GM13977 (cell line): ENCODE data around the gene BANK1.

ENCODE experiments used
- DNase-seq: peaks from one replicate; pipeline ENCODE4 v3.0.0; 2012; ENCODE audit warnings: low spot score
- CTCF ChIP-seq: IDR thresholded peaks from 2 replicates; pipeline ENCODE4 v1.5.1; 2012; ENCODE audit warnings: mild to moderate bottlenecking, control low read depth; ENCODE audit not compliant: insufficient read depth; ENCODE audit errors: extremely low read depth, missing control alignments
- in situ Hi-C: fragments of 300-500 bp; cut with MboI; formaldehyde crosslinking; loops from one replicate; pipeline ENCODE4 v1.12.0; 2022; ENCODE audit warnings: low sequenced_read_pairs, low pct_unique_long_range_greater_than_20kb, mixed read lengths, inconsistent platforms; ENCODE audit not compliant: unreplicated experiment

The BANK1 gene

GRCh38 chr4:101968364-101968763 lies 177.8 kb downstream of the BANK1 start:
- no peak for TF ChIP-seq CTCF
- DNase-seq: no peak
- in situ Hi-C loops: no loop called here

- no peak for DNase-seq
- in situ Hi-C loops: no loop called here
- TF ChIP-seq CTCF: no peak
These were observed 179.4 kb downstream of the BANK1 start for GRCh38 chr4:101969965-101970364.

GRCh38 chr4:101970547-101971155 lies 180.1 kb downstream of the BANK1 start:
- in situ Hi-C loops: no loop called here
- no peak for DNase-seq
- no peak for TF ChIP-seq CTCF

GRCh38 chr4:101972791-101973190 lies 182.3 kb downstream of the BANK1 start:
- no peak for TF ChIP-seq CTCF
- in situ Hi-C loops: no loop called here
- DNase-seq: no peak

- in situ Hi-C loops: no loop called here
- no peak for TF ChIP-seq CTCF
- DNase-seq: no peak
These were observed 182.8 kb downstream of the BANK1 start for GRCh38 chr4:101973361-101973760.

- no peak for TF ChIP-seq CTCF
- no peak for DNase-seq
- in situ Hi-C loops: no loop called here
These were observed 186.5 kb downstream of the BANK1 start for GRCh38 chr4:101977076-101977475.

GRCh38 chr4:101981756-101982155 lies 191.2 kb downstream of the BANK1 start:
- no peak for TF ChIP-seq CTCF
- in situ Hi-C loops: no loop called here
- DNase-seq: no peak
